ENCODE results near the gene IL12RB1.

GRCh38 chr19:18083929-18084684 lies 2.6 kb downstream of the IL12RB1 start:
- TF ChIP-seq, protein P1, sequence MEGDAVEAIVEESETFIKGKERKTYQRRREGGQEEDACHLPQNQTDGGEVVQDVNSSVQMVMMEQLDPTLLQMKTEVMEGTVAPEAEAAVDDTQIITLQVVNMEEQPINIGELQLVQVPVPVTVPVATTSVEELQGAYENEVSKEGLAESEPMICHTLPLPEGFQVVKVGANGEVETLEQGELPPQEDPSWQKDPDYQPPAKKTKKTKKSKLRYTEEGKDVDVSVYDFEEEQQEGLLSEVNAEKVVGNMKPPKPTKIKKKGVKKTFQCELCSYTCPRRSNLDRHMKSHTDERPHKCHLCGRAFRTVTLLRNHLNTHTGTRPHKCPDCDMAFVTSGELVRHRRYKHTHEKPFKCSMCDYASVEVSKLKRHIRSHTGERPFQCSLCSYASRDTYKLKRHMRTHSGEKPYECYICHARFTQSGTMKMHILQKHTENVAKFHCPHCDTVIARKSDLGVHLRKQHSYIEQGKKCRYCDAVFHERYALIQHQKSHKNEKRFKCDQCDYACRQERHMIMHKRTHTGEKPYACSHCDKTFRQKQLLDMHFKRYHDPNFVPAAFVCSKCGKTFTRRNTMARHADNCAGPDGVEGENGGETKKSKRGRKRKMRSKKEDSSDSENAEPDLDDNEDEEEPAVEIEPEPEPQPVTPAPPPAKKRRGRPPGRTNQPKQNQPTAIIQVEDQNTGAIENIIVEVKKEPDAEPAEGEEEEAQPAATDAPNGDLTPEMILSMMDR (IDR thresholded peaks at IDR 0.05), result no peak
- TF ChIP-seq POLR2A (IDR thresholded peaks at IDR 0.05), result no peak

Measured in uterus (tissue), 2 donors.